K562 treated with DMSO at 1 percent for 4 hours (cell line): ENCODE results near the gene OGFRL1. TPM values are rescaled to one million over a fixed set of nuclear protein-coding genes. Genes with fewer than 3 reads are reported as not detected.

Source experiments
- total RNA-seq: library from RNA; unstranded; fragments of 300-600 nt; gene quantifications from 2 replicates; pipeline ENCODE4 v1.2.3, GENCODE V29; 2022; ENCODE audit not compliant: insufficient read depth

The OGFRL1 gene
- total RNA-seq = 0.11 and 0.14 TPM in 2 replicates

DNA sequence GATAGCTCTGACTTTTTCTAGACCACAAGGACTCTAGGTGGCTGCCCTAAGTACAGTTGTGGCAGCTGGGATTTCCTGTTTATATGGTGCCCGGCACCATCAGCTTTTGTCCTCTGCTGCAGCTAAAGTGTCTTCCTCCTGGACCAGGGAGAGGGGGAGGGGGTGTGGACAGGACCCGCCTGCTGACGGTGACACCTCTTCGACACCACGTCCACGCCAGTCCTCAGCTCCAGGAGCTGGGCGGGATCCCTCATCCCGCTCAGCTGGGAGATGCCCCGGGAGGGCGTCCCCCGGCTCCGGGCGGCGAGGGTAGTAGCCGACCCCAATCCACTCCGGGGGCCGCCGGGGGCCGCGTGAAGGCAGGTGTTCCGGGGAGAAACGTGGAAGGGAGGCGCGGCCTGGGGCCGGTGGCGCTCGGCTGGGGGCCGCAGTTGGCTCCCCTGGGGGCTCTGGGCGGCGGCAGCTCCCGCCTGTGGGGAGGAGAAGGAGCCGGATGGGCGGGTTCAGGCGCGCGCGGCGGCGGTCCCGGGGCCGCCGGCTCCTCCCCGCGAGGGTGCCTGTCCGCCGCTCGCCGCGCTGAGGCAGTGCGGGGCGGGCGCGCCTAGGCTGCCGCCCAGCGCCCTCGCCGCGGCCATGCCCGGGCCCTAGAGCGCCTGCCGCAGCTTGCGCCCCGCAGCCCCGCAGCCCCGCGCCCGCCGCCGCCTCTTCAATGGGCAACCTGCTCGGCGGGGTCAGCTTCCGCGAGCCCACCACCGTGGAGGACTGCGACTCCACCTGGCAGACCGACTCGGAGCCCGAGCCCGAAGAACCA, at the start of gene OGFRL1:
TSS of gene OGFRL1 (plus strand) at position 584 of the 811 bp plus-strand sequence. CDS start at position 710, 126 bp downstream.

